ENCODE data around the gene PPP6R2.

PPP6R2 gene

GRCh38 chr22:50454556-50455075 lies 111.5 kb downstream of the PPP6R2 start:
- DNase-seq: no peak

GRCh38 chr22:50455201-50455600 lies 112.1 kb downstream of the PPP6R2 start:
- DNase-seq: no peak

GRCh38 chr22:50456026-50456425 lies 112.9 kb downstream of the PPP6R2 start:
- DNase-seq: no peak

- DNase-seq: no peak
These were observed 113.5 kb downstream of the PPP6R2 start for GRCh38 chr22:50456466-50457234.

- DNase-seq: no peak
These were observed 115.9 kb downstream of the PPP6R2 start for GRCh38 chr22:50459016-50459415.

- DNase-seq: no peak
These were observed 116.5 kb downstream of the PPP6R2 start for GRCh38 chr22:50459496-50460140.

- no peak for DNase-seq
These were observed 117.8 kb downstream of the PPP6R2 start for GRCh38 chr22:50460938-50461337.

GRCh38 chr22:50461536-50461935 lies 118.4 kb downstream of the PPP6R2 start:
- no peak for DNase-seq

- DNase-seq: no peak
These were observed 118.9 kb downstream of the PPP6R2 start for GRCh38 chr22:50461979-50462540.

GRCh38 chr22:50463188-50463900 lies 120.2 kb downstream of the PPP6R2 start:
- no peak for DNase-seq

- no peak for DNase-seq
These were observed 121.3 kb downstream of the PPP6R2 start for GRCh38 chr22:50464451-50464850.

GRCh38 chr22:50465066-50465930 lies 122.2 kb downstream of the PPP6R2 start:
- DNase-seq: no peak

GRCh38 chr22:50467341-50467740 lies 124.2 kb downstream of the PPP6R2 start:
- no peak for DNase-seq

- DNase-seq: no peak
These were observed 124.8 kb downstream of the PPP6R2 start for GRCh38 chr22:50467773-50468440.

- DNase-seq: no peak
These were observed 125.5 kb downstream of the PPP6R2 start for GRCh38 chr22:50468626-50469025.

- DNase-seq: peak; percentile 59
These were observed 126.5 kb downstream of the PPP6R2 start for GRCh38 chr22:50469377-50470305.

- DNase-seq: no peak
These were observed 127.4 kb downstream of the PPP6R2 start for GRCh38 chr22:50470491-50470890.

GRCh38 chr22:50471197-50471847 lies 128.2 kb downstream of the PPP6R2 start:
- DNase-seq: no peak

- no peak for DNase-seq
These were observed 128.8 kb downstream of the PPP6R2 start for GRCh38 chr22:50471962-50472361.

GRCh38 chr22:50473088-50473487 lies 130.0 kb downstream of the PPP6R2 start:
- no peak for DNase-seq
